ENCODE measurements around the gene DDO.

Gene DDO, protein sequence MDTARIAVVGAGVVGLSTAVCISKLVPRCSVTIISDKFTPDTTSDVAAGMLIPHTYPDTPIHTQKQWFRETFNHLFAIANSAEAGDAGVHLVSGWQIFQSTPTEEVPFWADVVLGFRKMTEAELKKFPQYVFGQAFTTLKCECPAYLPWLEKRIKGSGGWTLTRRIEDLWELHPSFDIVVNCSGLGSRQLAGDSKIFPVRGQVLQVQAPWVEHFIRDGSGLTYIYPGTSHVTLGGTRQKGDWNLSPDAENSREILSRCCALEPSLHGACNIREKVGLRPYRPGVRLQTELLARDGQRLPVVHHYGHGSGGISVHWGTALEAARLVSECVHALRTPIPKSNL

GRCh38 chr6:110415086-110415916, at the start of gene DDO:
DDO (minus strand) TSS chr6:110415575; CDS start chr6:110413462, 2,113 bp downstream.
- peak; percentile 11 for DNase-seq

GRCh38 chr6:110462884-110463481, 47.6 kb upstream of the DDO start:
- no peak for DNase-seq

- DNase-seq: no peak
Measured at GRCh38 chr6:110461376-110461775, 46.0 kb upstream of the DDO start.

DNA sequence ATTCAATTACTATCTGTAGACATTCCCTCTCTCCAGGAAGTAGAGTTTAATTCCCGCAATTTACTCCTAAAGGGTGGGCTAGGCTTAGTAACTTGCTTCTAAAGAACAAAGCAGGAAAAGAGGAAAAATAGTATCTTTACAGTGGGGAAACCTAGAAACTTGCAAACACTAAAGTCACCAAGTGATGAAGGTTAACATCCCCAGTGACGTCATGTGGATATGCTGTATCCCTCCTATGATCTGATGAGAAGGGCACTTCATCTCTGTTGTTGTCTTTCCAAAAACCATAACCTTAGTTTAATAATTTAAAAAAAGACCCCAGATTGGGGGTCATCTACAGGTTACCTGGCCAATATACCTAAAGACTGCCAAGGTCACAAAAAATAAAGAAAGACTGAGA, 43.8 kb upstream of the DDO start:
- no peak for DNase-seq

- no peak for DNase-seq
Measured at GRCh38 chr6:110458476-110458875, 43.1 kb upstream of the DDO start.

- peak; percentile 1 for DNase-seq
Measured at GRCh38 chr6:110457567-110458175, 42.3 kb upstream of the DDO start.

DNA sequence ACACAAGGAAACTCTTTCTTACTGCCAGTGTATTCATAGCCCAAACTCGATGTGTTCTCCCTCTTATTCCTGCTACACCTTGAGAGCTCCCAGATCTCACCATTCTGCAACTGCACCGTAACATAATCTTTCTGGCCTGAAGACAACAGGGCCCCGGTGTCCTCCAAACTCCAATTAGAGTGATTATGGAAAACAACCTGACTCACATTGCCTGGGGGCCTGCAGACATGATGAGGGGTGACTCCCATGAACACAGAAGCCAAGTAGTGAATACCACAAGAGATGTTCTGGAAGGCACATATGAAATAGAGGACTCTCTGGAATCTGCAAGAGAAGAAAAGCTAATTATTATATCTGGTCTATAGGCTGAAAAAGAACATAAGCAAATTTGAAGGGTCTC, 41.3 kb upstream of the DDO start:
- DNase-seq: no peak

GRCh38 chr6:110449541-110449895, 34.1 kb upstream of the DDO start:
- no peak for DNase-seq

- no peak for DNase-seq
Measured at GRCh38 chr6:110448846-110449540, 33.6 kb upstream of the DDO start.

DNA sequence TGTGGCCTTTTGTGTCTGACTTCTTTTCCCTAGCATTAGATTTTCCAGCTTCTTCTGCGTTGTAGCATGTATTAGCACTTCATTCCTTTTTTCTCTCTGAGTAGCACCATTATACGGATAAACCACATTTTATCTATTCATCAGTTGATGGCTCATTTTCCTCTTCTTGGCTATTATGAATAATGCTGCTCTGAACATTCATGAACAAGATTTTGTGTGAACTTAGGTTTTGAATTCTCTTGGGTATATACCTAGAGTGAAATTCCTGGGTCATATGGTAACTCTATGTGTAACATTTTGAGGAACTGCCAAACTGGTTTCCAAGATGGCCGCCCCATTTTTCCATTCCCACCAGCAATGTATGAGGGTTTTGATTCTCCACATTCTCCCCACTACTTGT, 32.4 kb upstream of the DDO start:
- DNase-seq: no peak

GRCh38 chr6:110446405-110446804, 31.0 kb upstream of the DDO start:
- DNase-seq: no peak

DNA sequence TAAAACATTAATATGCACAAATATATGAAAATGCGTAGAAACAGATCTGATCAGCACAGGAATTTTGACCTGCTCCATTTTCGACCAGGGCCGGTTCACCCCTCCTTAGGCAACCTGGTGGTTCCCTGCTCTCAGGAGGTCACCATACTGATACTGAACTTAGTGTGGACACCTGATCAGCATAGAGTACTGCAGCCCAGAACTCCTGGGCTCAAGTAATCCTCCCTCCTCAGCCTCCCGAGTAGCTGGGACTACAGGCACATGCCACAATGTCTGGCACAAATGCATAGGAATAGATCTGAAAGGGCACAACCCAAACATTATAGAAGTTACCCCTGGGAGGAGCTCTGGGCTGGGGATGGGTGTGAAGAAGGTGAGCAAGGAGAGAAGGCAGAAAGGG, 24.7 kb upstream of the DDO start:
- no peak for DNase-seq

DNA sequence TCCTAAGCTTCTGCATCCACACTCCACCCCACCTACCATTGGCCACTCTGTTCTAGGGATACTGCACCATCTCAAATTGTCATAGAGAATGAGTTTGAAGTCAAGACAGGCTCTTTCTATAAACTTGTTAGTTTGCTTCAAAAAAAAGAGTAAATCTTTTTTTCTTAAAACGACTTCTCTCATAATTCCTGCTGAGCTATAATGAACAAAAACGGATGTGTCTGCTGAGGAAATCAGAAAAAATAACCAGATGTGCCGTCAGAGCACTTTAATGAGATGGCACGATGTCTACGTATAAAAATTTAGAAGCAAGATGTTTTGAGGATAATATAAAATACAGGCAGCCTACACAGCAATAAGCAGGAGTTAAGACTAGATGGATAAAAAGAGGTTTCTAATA, 24.0 kb upstream of the DDO start:
- no peak for DNase-seq

- no peak for DNase-seq
Measured at GRCh38 chr6:110434961-110435602, 19.7 kb upstream of the DDO start.

- DNase-seq: no peak
Measured at GRCh38 chr6:110432285-110432900, 17.0 kb upstream of the DDO start.

DNA sequence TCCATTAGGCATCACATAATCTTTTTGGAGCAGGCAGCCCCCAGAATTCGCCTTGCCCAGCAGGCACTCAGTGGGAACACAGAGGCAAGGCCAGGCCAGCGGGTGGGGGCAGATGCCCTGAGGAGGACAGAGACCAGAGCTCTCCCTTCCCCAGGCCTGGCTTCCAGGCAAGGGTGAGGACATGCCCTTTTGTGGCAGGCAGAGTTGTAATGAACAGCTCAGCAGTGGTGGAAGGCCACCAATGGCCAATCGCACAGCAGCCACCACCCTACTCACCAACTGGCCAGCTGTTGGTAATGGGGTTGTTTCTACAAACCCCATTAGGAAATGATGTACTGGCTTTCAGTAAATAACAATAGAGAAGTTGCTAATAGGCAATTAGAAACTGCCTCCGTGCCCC, 15.4 kb upstream of the DDO start:
- no peak for DNase-seq

GRCh38 chr6:110430236-110430635, 14.9 kb upstream of the DDO start:
- DNase-seq: no peak

DNA sequence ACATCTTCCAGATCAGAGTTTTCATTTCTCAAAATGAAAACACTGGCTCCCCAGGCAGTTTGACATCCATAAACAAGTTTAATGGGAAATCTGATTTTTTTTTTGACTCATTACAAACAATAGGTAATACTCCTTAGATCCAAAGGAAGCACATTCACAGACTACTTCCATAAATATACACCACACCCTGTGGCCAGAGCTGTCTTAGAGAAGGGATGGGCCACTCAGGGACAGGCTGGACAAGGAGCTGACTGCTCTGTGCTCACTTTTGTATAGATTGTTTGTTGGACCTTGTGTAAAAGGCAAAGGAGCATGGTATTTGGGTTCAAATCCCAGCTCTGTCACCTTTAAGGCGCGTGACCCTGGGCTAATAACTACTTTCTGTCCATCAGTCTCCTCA, 12.8 kb upstream of the DDO start:
- no peak for DNase-seq

GRCh38 chr6:110425816-110426215, 10.4 kb upstream of the DDO start:
- DNase-seq: no peak

DNA sequence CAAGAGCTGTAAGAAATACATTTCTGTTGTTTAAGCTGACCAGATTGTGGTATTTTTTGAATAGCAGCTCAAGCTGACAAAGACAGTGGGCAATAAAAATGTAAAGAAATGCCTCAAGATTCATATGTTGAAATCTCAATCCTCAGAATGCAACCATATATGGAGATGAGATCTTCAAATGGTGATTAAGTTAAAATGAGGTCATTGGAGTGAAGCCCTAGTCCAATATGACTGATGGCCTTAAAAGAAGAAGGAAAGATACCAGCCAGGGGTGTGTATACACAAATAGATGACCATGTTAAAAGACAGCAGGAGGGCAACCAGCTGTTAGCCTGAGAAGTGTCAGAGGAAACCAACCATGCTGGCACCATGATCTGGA, 7.1 kb upstream of the DDO start:
- DNase-seq: no peak

- DNase-seq: no peak
Measured at GRCh38 chr6:110421749-110422443, 6.5 kb upstream of the DDO start.

Measured in CD4-positive, alpha-beta T cell treated with Interleukin-10 for 1 hour (primary cell).